Hematopoietic multipotent progenitor cell treated with erythropoietin and hydrocortisone succinate and interleukin-3 and kit ligand, for 6 days (in vitro differentiated cells): ENCODE data around the gene RAPGEF6.

Experiments used
- DNase-seq: peaks from one replicate; pipeline ENCODE4 v3.0.0-alpha.2; 2015

The RAPGEF6 gene

DNA sequence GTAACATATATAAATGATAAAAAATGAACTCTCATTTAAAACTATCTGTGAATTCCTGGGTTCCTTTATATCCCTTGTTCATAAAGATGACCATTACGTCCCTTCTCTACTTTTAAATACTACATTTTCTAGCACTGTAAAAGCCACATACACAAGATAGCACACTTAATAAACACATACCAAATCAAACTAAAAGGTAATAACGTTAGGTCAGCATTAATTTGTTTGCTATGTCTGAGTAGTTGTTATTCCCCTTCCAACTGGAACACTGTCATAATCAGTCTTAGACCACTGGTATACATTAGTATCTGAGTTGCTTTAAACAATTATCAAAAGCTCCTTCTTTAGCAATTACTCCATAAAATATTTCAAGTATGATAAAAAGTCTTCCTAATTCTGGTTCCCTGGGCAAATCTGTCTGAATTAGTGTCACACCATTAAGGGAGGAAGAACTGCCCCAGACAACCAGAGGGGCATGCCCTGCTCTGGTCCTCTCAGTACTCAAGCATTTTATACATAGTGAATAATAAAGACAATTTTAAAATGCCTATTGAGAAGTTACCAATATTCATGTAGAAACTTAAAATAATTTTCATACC, 98.1 kb downstream of the RAPGEF6 start:
- DNase-seq: no peak

DNA sequence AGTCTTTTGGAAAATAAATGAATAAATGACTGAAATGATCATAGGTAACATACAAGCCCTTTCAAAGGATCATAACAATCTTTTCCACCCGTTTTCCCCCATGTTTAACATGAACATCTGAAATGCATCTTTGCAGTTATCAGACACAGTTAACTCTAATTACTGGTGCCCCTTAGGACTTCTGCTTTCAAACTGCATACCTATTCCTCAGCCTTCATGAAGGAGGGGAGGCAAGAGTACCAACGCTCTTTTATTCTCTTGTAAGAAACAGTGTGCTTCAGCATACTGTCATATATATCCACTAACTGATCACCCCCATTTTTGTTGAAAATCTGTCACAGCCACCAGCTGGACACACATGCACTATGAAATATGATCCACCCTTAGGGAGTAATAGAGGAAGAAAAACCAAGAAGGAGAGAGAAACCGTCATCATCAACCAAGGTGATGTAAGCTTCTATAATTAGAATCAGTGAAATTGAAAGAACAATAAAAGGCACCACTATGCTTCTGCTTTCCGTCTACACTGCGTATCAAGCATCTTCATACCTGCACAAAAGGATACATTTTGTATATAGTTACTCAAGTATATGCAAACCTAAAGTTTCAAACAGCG, 98.7 kb downstream of the RAPGEF6 start:
- peak; percentile 37 for DNase-seq

DNA sequence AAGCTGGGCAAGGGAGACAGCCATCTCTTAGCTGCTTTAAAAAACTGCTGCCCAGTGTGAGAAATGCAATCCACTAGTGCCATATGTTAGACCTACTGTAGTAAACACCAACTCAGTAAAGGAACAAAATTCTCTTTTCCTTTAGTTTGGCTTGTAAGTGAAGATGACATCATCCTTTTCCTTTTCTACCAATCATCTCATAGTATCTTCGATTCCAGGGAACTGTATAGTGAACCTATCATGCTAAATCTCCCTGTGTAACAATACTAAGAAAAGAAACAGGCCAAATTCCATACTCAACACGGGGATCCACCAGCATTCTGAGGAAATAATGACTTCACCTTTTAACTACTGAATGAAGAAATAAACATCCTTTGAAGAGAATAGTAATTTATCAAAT, 100.1 kb downstream of the RAPGEF6 start:
- no peak for DNase-seq

GRCh38 chr5:131533836-131534235, 101.2 kb downstream of the RAPGEF6 start:
- no peak for DNase-seq

GRCh38 chr5:131532031-131532640, 102.9 kb downstream of the RAPGEF6 start:
- no peak for DNase-seq

- no peak for DNase-seq
Measured at GRCh38 chr5:131530706-131531331, 104.2 kb downstream of the RAPGEF6 start.

- DNase-seq: peak; percentile 44
Measured at GRCh38 chr5:131528682-131529081, 106.3 kb downstream of the RAPGEF6 start.

GRCh38 chr5:131525805-131526204, 109.2 kb downstream of the RAPGEF6 start:
- DNase-seq: peak; percentile 26

DNA sequence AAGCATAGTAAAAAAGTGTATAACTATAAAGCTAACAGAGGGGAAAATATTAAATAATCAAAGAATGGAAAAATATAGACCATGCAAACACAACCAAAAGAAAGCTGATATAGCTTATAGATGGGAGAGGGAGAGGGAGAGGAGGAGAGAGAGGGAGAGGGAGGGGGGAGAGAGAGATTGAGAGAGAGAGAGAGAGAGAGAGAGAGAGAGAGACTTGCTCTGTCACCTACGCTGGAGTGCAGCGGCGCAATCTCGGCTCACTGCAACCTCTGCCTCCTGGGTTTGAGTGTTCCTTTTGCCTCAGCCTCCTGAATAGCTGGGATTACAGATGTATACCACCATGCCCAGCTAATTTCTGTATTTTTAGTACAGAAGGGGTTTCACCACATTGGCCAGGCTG, 110.6 kb downstream of the RAPGEF6 start:
- no peak for DNase-seq

- no peak for DNase-seq
Measured at GRCh38 chr5:131523500-131524185, 111.4 kb downstream of the RAPGEF6 start.

DNA sequence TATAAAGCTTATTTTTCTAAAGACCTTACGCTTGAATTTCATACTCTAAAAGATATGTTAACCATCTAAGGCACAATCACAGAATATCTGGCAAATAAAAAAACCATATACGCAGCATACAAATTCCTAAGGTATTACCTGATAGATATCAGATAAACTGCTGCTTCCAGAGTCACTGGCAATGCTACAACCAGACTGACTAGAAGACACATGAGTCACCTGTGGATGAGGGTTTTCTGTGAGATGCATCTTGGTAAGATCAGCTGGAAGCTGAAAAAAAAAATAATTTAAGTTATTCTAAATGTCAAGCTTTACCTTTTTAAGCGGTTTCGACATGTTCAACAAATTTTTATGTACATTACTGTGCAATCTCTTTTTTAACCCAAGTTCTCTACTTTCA, 113.8 kb downstream of the RAPGEF6 start:
- no peak for DNase-seq

DNA sequence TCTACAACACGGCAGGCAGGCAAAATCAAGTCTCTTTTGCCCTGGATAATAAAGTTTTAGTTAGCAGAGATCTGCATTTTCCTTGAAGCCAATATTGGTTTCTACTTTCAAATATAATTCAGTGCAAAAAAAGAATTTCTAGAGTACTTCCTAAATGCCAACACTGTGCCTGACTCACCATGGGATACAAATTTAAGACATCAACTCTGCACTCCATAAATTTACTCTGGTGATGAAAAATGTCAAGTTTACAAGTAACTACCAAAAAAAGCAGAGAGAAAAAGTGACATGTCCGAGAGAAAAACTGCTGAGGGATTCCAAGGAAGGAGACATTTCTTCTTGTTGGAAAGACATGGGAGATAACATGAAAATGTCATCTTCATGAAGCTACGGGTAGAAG, 119.7 kb downstream of the RAPGEF6 start:
- no peak for DNase-seq

DNA sequence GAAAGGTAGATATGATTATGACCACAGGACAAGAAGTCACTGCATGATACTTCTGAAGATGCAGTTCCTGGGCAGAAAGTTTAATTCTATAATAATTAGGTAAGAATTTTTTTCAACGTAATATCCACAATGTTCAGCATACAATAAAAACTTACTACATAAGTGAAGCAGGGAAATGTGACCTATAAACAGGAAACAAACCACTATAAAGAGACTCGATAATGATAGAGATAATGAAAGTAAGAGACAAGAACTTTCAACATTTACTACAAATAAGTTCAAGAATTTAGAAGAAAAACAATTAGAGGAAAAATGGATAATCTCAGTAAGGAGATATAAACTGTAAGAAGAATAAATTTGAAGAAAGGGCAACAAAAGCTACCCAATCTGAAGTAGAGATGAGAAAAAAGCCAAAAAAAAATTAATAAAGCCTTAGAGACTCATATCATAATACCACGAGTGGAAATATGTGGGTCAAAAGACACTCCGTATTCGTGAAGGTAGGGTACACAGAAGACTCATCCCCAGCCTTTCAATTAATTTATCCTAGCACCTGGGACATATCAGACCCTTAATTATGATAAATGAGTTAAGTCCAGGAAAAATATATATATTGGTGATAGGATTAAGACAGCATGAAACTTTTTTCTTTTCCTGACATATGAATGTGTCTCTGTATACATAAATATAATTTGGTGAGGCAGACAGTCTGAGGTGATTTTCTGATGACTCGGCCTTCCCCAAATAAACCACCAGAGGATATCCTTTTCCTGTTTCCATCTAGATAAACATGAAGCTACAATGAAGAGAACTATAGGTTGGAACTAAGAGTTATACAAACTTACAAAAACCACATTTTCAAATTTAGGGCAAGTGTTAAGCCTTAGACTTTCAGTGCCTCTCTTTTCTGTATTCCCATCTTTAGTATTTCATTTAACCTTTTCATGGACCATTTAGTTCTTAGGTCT, 120.4 kb downstream of the RAPGEF6 start:
- peak; percentile 63 for DNase-seq

- DNase-seq: no peak
Measured at GRCh38 chr5:131513780-131514179, 121.2 kb downstream of the RAPGEF6 start.

- no peak for DNase-seq
Measured at GRCh38 chr5:131511934-131512333, 123.1 kb downstream of the RAPGEF6 start.

DNA sequence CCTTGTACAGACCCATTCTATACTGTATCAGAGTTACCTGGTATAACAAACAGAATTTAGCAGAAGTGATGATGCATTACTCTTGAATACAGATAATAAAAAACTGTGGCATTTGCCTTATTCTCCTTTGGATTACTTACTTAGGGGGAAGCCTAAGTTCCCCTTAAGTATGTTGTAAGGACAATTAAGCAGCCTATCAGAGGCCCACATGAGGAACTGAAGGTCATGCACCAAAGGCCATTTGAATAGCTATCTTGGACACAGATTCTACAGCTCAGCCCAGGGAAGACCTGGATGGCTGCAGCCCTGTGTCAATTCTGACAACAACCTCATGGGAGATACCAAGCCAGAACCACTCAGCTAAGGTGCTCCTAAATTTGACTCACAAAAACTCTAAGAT, 125.2 kb downstream of the RAPGEF6 start:
- peak; percentile 15 for DNase-seq

GRCh38 chr5:131505237-131505908, 129.7 kb downstream of the RAPGEF6 start:
- DNase-seq: no peak

- DNase-seq: no peak
Measured at GRCh38 chr5:131496400-131496713, 138.7 kb downstream of the RAPGEF6 start.

GRCh38 chr5:131495536-131496399, 139.3 kb downstream of the RAPGEF6 start:
- DNase-seq: no peak

DNA sequence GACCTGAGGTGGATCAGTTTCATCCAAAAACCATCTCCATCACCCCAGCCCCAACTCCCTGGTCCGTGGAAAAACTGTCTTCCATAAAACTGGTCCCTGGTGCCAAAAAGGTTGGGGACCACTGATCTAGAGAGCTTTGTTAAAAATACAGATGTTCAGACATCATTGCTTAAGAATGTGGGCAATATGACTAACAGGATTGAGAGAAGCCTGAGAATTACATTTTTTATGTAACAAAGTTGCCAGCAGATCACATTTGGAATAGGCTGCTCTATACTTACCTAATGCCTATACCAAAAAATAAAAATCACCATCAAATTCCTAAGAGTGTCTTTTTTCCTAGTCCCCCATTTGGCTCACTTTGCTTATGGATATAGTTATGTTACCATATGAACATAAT, 143.3 kb downstream of the RAPGEF6 start:
- DNase-seq: no peak

DNA sequence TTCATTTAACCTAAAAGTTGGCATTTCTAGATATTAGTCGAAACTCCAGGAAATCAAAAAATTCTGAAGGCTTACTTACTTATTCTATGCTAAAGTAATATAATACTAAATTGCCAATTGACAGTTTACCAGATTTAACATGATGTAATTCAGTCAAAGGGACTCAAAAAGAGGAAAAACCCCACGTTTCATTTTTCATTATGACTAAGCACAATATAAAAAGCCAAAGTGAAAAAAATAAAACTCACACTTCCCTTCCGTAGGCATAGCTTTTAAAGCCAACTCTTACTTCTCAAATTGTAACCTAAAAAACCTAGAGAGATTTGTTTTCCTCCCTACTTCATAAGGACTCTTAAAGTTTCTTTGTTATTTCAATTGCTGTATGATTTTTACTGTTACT, 146.6 kb downstream of the RAPGEF6 start:
- peak; percentile 53 for DNase-seq
